Endothelial cell of umbilical vein (primary cell): ENCODE data around the gene ARHGEF40. TPM values are rescaled to one million over a fixed set of nuclear protein-coding genes. Genes with fewer than 3 reads are reported as not detected.

Experiments
- BruUV-seq: library from RNA; stranded (reverse); fragments of 400-500 nt; replicated peaks from 2 replicates; lab custom pipeline; 2021; lab: Mats Ljungman, UMichigan
- CTCF ChIA-PET: fragments of 300-600, 350-600 bp; sonication (Branson Sonifier 250); formaldehyde crosslinking; loops from one replicate; lab custom pipeline; 2021; ENCODE audit warnings: antibody characterized with exemption, inconsistent platforms; lab: Charles Lee
- POLR2A ChIA-PET: fragments of 300-600, 350-600 bp; sonication (Branson Sonifier 250); formaldehyde crosslinking; loops from one replicate; lab custom pipeline; 2021; ENCODE audit warnings: antibody characterized with exemption, inconsistent platforms; lab: Charles Lee
- DNase-seq: peaks from one replicate; pipeline ENCODE4 v3.0.0-alpha.2; 2011; ENCODE audit warnings: low read depth, low spot score
- FAIRE-seq: peaks from 2 replicates; lab custom pipeline; 2011; peaks lifted over from hg19 to GRCh38; lab: Jason Lieb, UNC
- H2AFZ ChIP-seq: 2 replicates; pipeline ENCODE4 v1.6.0; 2012; ENCODE audit warnings: low read depth, low read length, control low read depth, inconsistent platforms
- H3K27ac ChIP-seq: 2 replicates; pipeline ENCODE4 v1.5.1; 2011; ENCODE audit warnings: low read depth, mild to moderate bottlenecking, control low read depth, low read length, moderate library complexity; ENCODE audit not compliant: insufficient read depth
- H3K27me3 ChIP-seq, 2 experiments: 2 replicates each; pipeline versions ENCODE4 v1.6.0 to v1.6.1; 2011; ENCODE audit warnings: low read length in 2 of 2, mixed read lengths in 1 of 2; ENCODE audit not compliant: control insufficient read depth in 2 of 2, insufficient read depth in 2 of 2
- H3K36me3 ChIP-seq, 2 experiments: 2 replicates in 1 of 2; 3 replicates in 1 of 2; pipeline ENCODE4 v1.5.1; 2011; ENCODE audit warnings: low read length in 2 of 2, mild to moderate bottlenecking in 1 of 2, moderate library complexity in 1 of 2; ENCODE audit not compliant: control insufficient read depth in 2 of 2, insufficient read depth in 2 of 2; ENCODE audit errors: extremely low read depth in 1 of 2
- H3K4me1 ChIP-seq: 3 replicates; pipeline ENCODE4 v1.5.1; 2011; ENCODE audit warnings: mild to moderate bottlenecking, low read length; ENCODE audit not compliant: control insufficient read depth, insufficient read depth; ENCODE audit errors: extremely low read depth
- H3K4me2 ChIP-seq: 2 replicates; pipeline ENCODE4 v1.6.1; 2011; ENCODE audit warnings: low read length, control low read depth, mixed read lengths; ENCODE audit not compliant: insufficient read depth
- H3K4me3 ChIP-seq, 3 experiments: fragments of 200-600 bp in 1 of 3; sonication (generic), shearing (Covaris generic) in 1 of 3; replicated peaks in 1 of 3; 2 replicates each; pipeline ENCODE4 v1.5.1; 2011 to 2016; ENCODE audit warnings: control low read depth in 3 of 3, low read length in 3 of 3, mild to moderate bottlenecking in 2 of 3, inconsistent platforms in 1 of 3, low read depth in 1 of 3, moderate library complexity in 1 of 3; ENCODE audit not compliant: insufficient read depth in 1 of 3
- H3K79me2 ChIP-seq: 2 replicates; pipeline ENCODE4 v1.6.0; 2012; ENCODE audit warnings: low read length, inconsistent platforms; ENCODE audit not compliant: control insufficient read depth, insufficient read depth
- H3K9ac ChIP-seq: replicated peaks from 2 replicates; pipeline ENCODE3; 2011; ENCODE audit warnings: low read length, control low read depth; ENCODE audit not compliant: insufficient read depth; ENCODE audit errors: extremely low read depth
- H3K9me1 ChIP-seq: replicated peaks from 3 replicates; pipeline ENCODE4 v1.6.0; 2011; ENCODE audit warnings: mild to moderate bottlenecking, low read length; ENCODE audit not compliant: control insufficient read depth, insufficient read depth; ENCODE audit errors: extremely low read depth
- H3K9me3 ChIP-seq: replicated peaks from 2 replicates; pipeline ENCODE4 v1.5.1; 2012; ENCODE audit warnings: low read length, inconsistent platforms; ENCODE audit not compliant: control insufficient read depth, insufficient read depth
- H4K20me1 ChIP-seq: replicated peaks from 2 replicates; pipeline ENCODE3; 2011; ENCODE audit warnings: mild to moderate bottlenecking, low read length; ENCODE audit not compliant: control insufficient read depth, insufficient read depth; ENCODE audit errors: extremely low read depth
- EZH2 ChIP-seq: IDR thresholded peaks from 2 replicates; pipeline ENCODE4 v1.6.1; 2012; ENCODE audit warnings: borderline replicate concordance, low read depth, mild to moderate bottlenecking, moderate library complexity, low read length, inconsistent platforms; ENCODE audit not compliant: severe bottlenecking
- FOS ChIP-seq: IDR thresholded peaks from 2 replicates; pipeline ENCODE4 v1.6.1; 2011; ENCODE audit warnings: mild to moderate bottlenecking, low read length, moderate library complexity, borderline replicate concordance; ENCODE audit not compliant: insufficient read depth
- GATA2 ChIP-seq: IDR thresholded peaks from 2 replicates; pipeline ENCODE4 v1.7.0; 2011; ENCODE audit warnings: low read depth, mild to moderate bottlenecking, moderate library complexity, mixed read lengths, low read length; ENCODE audit not compliant: insufficient read length, insufficient read depth
- JUN ChIP-seq: IDR thresholded peaks from 2 replicates; pipeline ENCODE4 v1.6.1; 2011; ENCODE audit warnings: borderline replicate concordance, low read depth; ENCODE audit not compliant: insufficient read length, insufficient read depth
- MYC ChIP-seq: IDR thresholded peaks from one replicate; pipeline ENCODE4 v1.6.1; 2011; ENCODE audit warnings: mild to moderate bottlenecking, low read depth, low read length
- POLR2A ChIP-seq: IDR thresholded peaks from 2 replicates; pipeline ENCODE4 v1.6.1; 2012; ENCODE audit warnings: low read depth, mild to moderate bottlenecking, control low read depth, low read length
- POLR2AphosphoS5 ChIP-seq: IDR thresholded peaks from 2 replicates; pipeline ENCODE4 v1.6.1; 2012; ENCODE audit warnings: low read depth, mild to moderate bottlenecking, control low read depth, low read length, moderate library complexity; ENCODE audit not compliant: insufficient read depth
- dilution Hi-C: fragments of 300-500 bp; cut with MboI; formaldehyde crosslinking; loops from one replicate; pipeline ENCODE4 v1.15.0; 2019; ENCODE audit warnings: low sequenced_read_pairs; ENCODE audit not compliant: extremely low pct_ligation_motif_present
- intact Hi-C: fragments of 100-400 bp; cut with micrococcal nuclease; formaldehyde crosslinking; loops from one replicate; pipeline ENCODE4 v1.10.0; 2022
- polyA plus RNA-seq, 4 experiments: library from polyadenylated mRNA; depleted of rRNA in 3 of 4; stranded (reverse) in 3 of 4; unstranded in 1 of 4; fragments of >200 nt; gene quantifications; 2 replicates each; pipeline versions ENCODE4 v1.2.1 to v1.2.3, GENCODE V29; 2011 to 2012; ENCODE audit warnings: missing spikeins in 1 of 4
- total RNA-seq: library from RNA; stranded (reverse); gene quantifications from 2 replicates; pipeline ENCODE4 v1.2.3, GENCODE V29; 2021
- TF ChIP-seq, protein P1 (sequence below), 2 donors: IDR thresholded peaks; 1 replicate in 1 of 2; 2 replicates in 1 of 2; pipeline ENCODE4 v1.5.1; 2011; ENCODE audit warnings: low read length in 2 of 2, mild to moderate bottlenecking in 2 of 2, moderate library complexity in 2 of 2, control low read depth in 1 of 2, inconsistent platforms in 1 of 2, low read depth in 1 of 2; ENCODE audit not compliant: insufficient read depth in 1 of 2; ENCODE audit errors: extremely low read depth in 1 of 2
- TF ChIP-seq, protein P2 (sequence below): IDR thresholded peaks from 2 replicates; pipeline ENCODE4 v1.6.1; 2011; ENCODE audit not compliant: insufficient read depth, insufficient read length

Gene ARHGEF40
- total and polyA plus RNA-seq, 2 donors (not counting 3 experiments of a cell fraction or from before 2014, with no cell fraction given) = 2.6 to 19.9 TPM

DNA sequence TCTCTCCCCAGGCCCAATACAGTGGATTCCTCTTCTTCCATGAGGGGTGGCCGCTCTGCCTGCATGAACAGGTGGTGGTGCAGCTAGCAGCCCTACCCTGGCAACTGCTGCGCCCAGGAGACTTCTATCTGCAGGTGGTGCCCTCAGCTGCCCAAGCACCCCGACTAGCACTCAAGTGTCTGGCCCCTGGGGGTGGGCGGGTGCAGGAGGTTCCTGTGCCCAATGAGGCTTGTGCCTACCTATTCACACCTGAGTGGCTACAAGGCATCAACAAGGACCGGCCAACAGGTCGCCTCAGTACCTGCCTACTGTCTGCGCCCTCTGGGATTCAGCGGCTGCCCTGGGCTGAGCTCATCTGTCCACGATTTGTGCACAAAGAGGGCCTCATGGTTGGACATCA lies 3.8 kb downstream of the ARHGEF40 start:
- Histone ChIP-seq H3K4me2 (no peak overlapping the region), H3K27me3 (peaks cover 8 to 18% of the 10 kb centered on the region in 2 experiments), H3K9ac (no peak overlapping the region), H3K4me3 (no peak overlapping the region), H3K36me3 (peaks cover 0 to 6% of the 10 kb centered on the region in 2 experiments), H3K27ac (no peak overlapping the region), H4K20me1 (no peaks in the 10 kb centered on the region), H3K79me2 (no peaks in the 10 kb centered on the region), H2AFZ (no peak overlapping the region), H3K9me3 (no peaks in the 10 kb centered on the region), H3K9me1 (no peaks in the 10 kb centered on the region), H3K4me1 (peaks cover 10% of the 10 kb centered on the region)
- dilution Hi-C loops = no loop called here
- BruUV-seq = no TSS peak
- FAIRE-seq = no peak
- CTCF ChIA-PET = interaction anchor here (1.7 to 1.8 kb wide), 2 partner anchors 30 to 59 kb away, joined by 5 to 7 read pairs; no protein-coding TSS in a partner anchor
- POLR2A ChIA-PET = no interaction called here
- no peak for TF ChIP-seq POLR2AphosphoS5
- TF ChIP-seq EZH2 = no peak
- no peak for TF ChIP-seq MYC
- no peak for TF ChIP-seq JUN
- TF ChIP-seq POLR2A = no peak
- no peak for TF ChIP-seq GATA2
- TF ChIP-seq, protein P1, sequence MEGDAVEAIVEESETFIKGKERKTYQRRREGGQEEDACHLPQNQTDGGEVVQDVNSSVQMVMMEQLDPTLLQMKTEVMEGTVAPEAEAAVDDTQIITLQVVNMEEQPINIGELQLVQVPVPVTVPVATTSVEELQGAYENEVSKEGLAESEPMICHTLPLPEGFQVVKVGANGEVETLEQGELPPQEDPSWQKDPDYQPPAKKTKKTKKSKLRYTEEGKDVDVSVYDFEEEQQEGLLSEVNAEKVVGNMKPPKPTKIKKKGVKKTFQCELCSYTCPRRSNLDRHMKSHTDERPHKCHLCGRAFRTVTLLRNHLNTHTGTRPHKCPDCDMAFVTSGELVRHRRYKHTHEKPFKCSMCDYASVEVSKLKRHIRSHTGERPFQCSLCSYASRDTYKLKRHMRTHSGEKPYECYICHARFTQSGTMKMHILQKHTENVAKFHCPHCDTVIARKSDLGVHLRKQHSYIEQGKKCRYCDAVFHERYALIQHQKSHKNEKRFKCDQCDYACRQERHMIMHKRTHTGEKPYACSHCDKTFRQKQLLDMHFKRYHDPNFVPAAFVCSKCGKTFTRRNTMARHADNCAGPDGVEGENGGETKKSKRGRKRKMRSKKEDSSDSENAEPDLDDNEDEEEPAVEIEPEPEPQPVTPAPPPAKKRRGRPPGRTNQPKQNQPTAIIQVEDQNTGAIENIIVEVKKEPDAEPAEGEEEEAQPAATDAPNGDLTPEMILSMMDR (IDR thresholded peaks at IDR 0.05; ENCODE audit: extremely low read depth in 1 of 2, insufficient read depth in 1 of 2, low read depth in 1 of 2, low read length in 2 of 2) = no peak
- TF ChIP-seq FOS = no peak
- TF ChIP-seq, protein P2, sequence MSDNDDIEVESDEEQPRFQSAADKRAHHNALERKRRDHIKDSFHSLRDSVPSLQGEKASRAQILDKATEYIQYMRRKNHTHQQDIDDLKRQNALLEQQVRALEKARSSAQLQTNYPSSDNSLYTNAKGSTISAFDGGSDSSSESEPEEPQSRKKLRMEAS = no peak
- intact Hi-C loops = no loop called here
- DNase-seq = no peak
